Neural progenitor cell (in vitro differentiated cells): ENCODE results near the gene TLR9. TPM values are rescaled to one million over a fixed set of nuclear protein-coding genes. Genes with fewer than 3 reads are reported as not detected.

ENCODE experiments used
- DNase-seq: peaks from one replicate; pipeline ENCODE4 v3.0.0-alpha.2; 2016; ENCODE audit warnings: low spot score
- H2AFZ ChIP-seq: fragments of 200-600 bp; sonication (generic); replicated peaks from 2 replicates; pipeline ENCODE4 v1.6.1; 2016; ENCODE audit warnings: antibody characterized with exemption
- H3F3A ChIP-seq: fragments of 200-600 bp; sonication (generic); 2 replicates; pipeline ENCODE4 v1.6.1; 2016; ENCODE audit warnings: antibody characterized with exemption, low read depth
- H3K27ac ChIP-seq: fragments of 200-600 bp; sonication (generic); 2 replicates; pipeline ENCODE4 v1.5.1; 2016; ENCODE audit warnings: mild to moderate bottlenecking
- H3K27me3 ChIP-seq: fragments of 200-600 bp; sonication (generic); 2 replicates; pipeline ENCODE4 v1.6.1; 2016; ENCODE audit warnings: mild to moderate bottlenecking, moderate library complexity
- H3K36me3 ChIP-seq: fragments of 200-600 bp; sonication (generic); 2 replicates; pipeline ENCODE4 v1.5.1; 2016
- H3K4me1 ChIP-seq: fragments of 200-600 bp; sonication (generic); 2 replicates; pipeline ENCODE4 v1.6.1; 2016; ENCODE audit warnings: mixed run types
- H3K4me2 ChIP-seq: fragments of 200-600 bp; sonication (generic); 2 replicates; pipeline ENCODE4 v1.6.1; 2016
- H3K4me3 ChIP-seq: fragments of 200-600 bp; sonication (generic); 2 replicates; pipeline ENCODE4 v1.5.1; 2016
- H3K79me2 ChIP-seq: fragments of 200-600 bp; sonication (generic); 2 replicates; pipeline ENCODE4 v1.6.1; 2016; ENCODE audit warnings: low read depth
- H3K9ac ChIP-seq: fragments of 200-600 bp; sonication (generic); 2 replicates; pipeline ENCODE4 v1.6.1; 2016
- H3K9me3 ChIP-seq: fragments of 200-600 bp; sonication (generic); 2 replicates; pipeline ENCODE4 v1.5.1; 2016; ENCODE audit warnings: low read depth
- H4K20me1 ChIP-seq: fragments of 200-600 bp; sonication (generic); 2 replicates; pipeline ENCODE4 v1.6.1; 2016; ENCODE audit warnings: low read depth
- H3K27ac Mint-ChIP-seq: 3 replicates; pipeline ENCODE4 v1.8.0; 2021; ENCODE audit warnings: mixed read lengths
- H3K27me3 Mint-ChIP-seq: 2 replicates; pipeline ENCODE4 v1.8.0; 2022; ENCODE audit warnings: low read depth, mild to moderate bottlenecking, inconsistent platforms, moderate library complexity, mixed read lengths; ENCODE audit not compliant: insufficient read depth
- H3K36me3 Mint-ChIP-seq: 3 replicates; pipeline ENCODE4 v1.8.0; 2021; ENCODE audit warnings: mixed read lengths
- H3K4me1 Mint-ChIP-seq: 3 replicates; pipeline ENCODE4 v1.8.0; 2021; ENCODE audit warnings: mixed read lengths
- H3K4me3 Mint-ChIP-seq: 3 replicates; pipeline ENCODE4 v1.8.0; 2021; ENCODE audit warnings: mild to moderate bottlenecking, moderate library complexity, mixed read lengths
- H3K9me3 Mint-ChIP-seq: 3 replicates; pipeline ENCODE4 v1.8.0; 2020; ENCODE audit warnings: mixed read lengths
- CTCF ChIP-seq: fragments of 200-600 bp; sonication (generic); IDR thresholded peaks from 2 replicates; pipeline ENCODE4 v1.5.1; 2017; ENCODE audit warnings: antibody characterized with exemption, mild to moderate bottlenecking
- EZH2 ChIP-seq: fragments of 200-600 bp; sonication (generic); IDR thresholded peaks from 2 replicates; pipeline ENCODE4 v1.6.1; 2017; ENCODE audit warnings: antibody characterized with exemption, mild to moderate bottlenecking, moderate library complexity
- EZH2phosphoT487 ChIP-seq: fragments of 200-600 bp; sonication (generic); IDR thresholded peaks from 2 replicates; pipeline ENCODE4 v1.6.1; 2017; ENCODE audit warnings: antibody characterized with exemption
- total RNA-seq: library from RNA; depleted of rRNA; stranded (reverse); fragments of >200 nt; gene quantifications from 2 replicates; pipeline ENCODE4 v1.2.3, GENCODE V29; 2015; ENCODE audit warnings: low replicate concordance

TLR9 gene
- total RNA-seq, 1 donor from 2014 or later, result not detected

- Mint-ChIP-seq H3K27ac (peak overlapping the region; percentile 80), H3K36me3 (no peaks in the 10 kb centered on the region), H3K9me3 (no peaks in the 10 kb centered on the region), H3K27me3 (peaks cover 10% of the 10 kb centered on the region), H3K4me3 (no peak overlapping the region), H3K4me1 (peaks cover 16% of the 10 kb centered on the region)
- DNase-seq, result no peak
- no peak overlapping the region for H3K27ac ChIP-seq
- no peaks in the 10 kb centered on the region for H4K20me1 ChIP-seq
- no peaks in the 10 kb centered on the region for H3K4me1 ChIP-seq
- H3K9me3 ChIP-seq, result no peaks in the 10 kb centered on the region
- no peaks in the 10 kb centered on the region for H3K79me2 ChIP-seq
- no peak overlapping the region for H3K4me2 ChIP-seq
- H2AFZ ChIP-seq, result no peak overlapping the region
- H3K4me3 ChIP-seq, result no peak overlapping the region
- no peaks in the 10 kb centered on the region for H3K36me3 ChIP-seq
- H3K9ac ChIP-seq, result no peak overlapping the region
- H3K27me3 ChIP-seq, result no peaks in the 10 kb centered on the region
- TF ChIP-seq EZH2phosphoT487 (no peak), CTCF (no peak), EZH2 (no peak)
- no peaks in the 10 kb centered on the region for H3F3A ChIP-seq
Observed at GRCh38 chr3:52176180-52176752, 49.2 kb downstream of the TLR9 start.

- Histone ChIP-seq H3K27me3 (no peaks in the 10 kb centered on the region), H3K79me2 (no peaks in the 10 kb centered on the region), H3F3A (no peaks in the 10 kb centered on the region), H2AFZ (no peak overlapping the region), H3K36me3 (no peaks in the 10 kb centered on the region), H3K4me2 (no peak overlapping the region), H3K9ac (no peak overlapping the region), H3K27ac (no peak overlapping the region), H3K9me3 (no peaks in the 10 kb centered on the region), H4K20me1 (no peaks in the 10 kb centered on the region), H3K4me3 (no peak overlapping the region), H3K4me1 (no peaks in the 10 kb centered on the region)
- Mint-ChIP-seq H3K4me1 (peaks cover 16% of the 10 kb centered on the region), H3K27ac (peak overlapping the region; percentile 39), H3K27me3 (peaks cover 7% of the 10 kb centered on the region), H3K9me3 (no peaks in the 10 kb centered on the region), H3K36me3 (no peaks in the 10 kb centered on the region), H3K4me3 (no peak overlapping the region)
- TF ChIP-seq EZH2 (no peak), EZH2phosphoT487 (no peak), CTCF (no peak)
- DNase-seq, result no peak
Observed at GRCh38 chr3:52175416-52176179, 49.8 kb downstream of the TLR9 start.

GRCh38 chr3:52174896-52175295 is 50.5 kb downstream of the TLR9 start:
- Mint-ChIP-seq H3K4me1 (peaks cover 16% of the 10 kb centered on the region), H3K27ac (peak overlapping the region; percentile 39), H3K36me3 (no peaks in the 10 kb centered on the region), H3K4me3 (no peak overlapping the region), H3K27me3 (peaks cover 7% of the 10 kb centered on the region), H3K9me3 (no peaks in the 10 kb centered on the region)
- Histone ChIP-seq H3K4me2 (no peak overlapping the region), H3K4me3 (no peak overlapping the region), H2AFZ (no peak overlapping the region), H3F3A (no peaks in the 10 kb centered on the region), H3K79me2 (no peaks in the 10 kb centered on the region), H3K4me1 (no peaks in the 10 kb centered on the region), H3K9me3 (no peaks in the 10 kb centered on the region), H3K36me3 (no peaks in the 10 kb centered on the region), H3K27ac (no peak overlapping the region), H3K9ac (no peak overlapping the region), H3K27me3 (no peaks in the 10 kb centered on the region), H4K20me1 (no peaks in the 10 kb centered on the region)
- TF ChIP-seq EZH2 (no peak), EZH2phosphoT487 (no peak), CTCF (no peak)
- no peak for DNase-seq
